Sigmoid colon (tissue), 7 donors: ENCODE measurements around the gene SCG5. TPM values are rescaled to one million over a fixed set of nuclear protein-coding genes. Genes with fewer than 3 reads are reported as not detected.

Source experiments
- DNase-seq: peaks from one replicate; pipeline ENCODE4 v3.0.0-alpha.2; 2019
- H3K27ac ChIP-seq, 4 donors: fragments of 200-600 bp; sonication (generic); one replicate each; pipeline ENCODE4 v1.5.1; 2016 to 2019; ENCODE audit warnings: mild to moderate bottlenecking in 1 of 4
- H3K27me3 ChIP-seq, 3 donors: fragments of 200-600 bp; sonication (generic); one replicate each; pipeline ENCODE4 v1.5.1; 2019; ENCODE audit warnings: mild to moderate bottlenecking in 1 of 3
- H3K36me3 ChIP-seq, 4 donors: fragments of 200-600 bp; sonication (generic); one replicate each; pipeline ENCODE4 v1.5.1; 2016 to 2019
- H3K4me1 ChIP-seq, 4 donors: fragments of 200-600 bp; sonication (generic); one replicate each; pipeline ENCODE4 v1.5.1; 2017 to 2019
- H3K4me3 ChIP-seq, 4 donors: fragments of 200-600 bp; sonication (generic); one replicate each; pipeline ENCODE4 v1.5.1; 2017 to 2019; ENCODE audit warnings: mild to moderate bottlenecking in 2 of 4, moderate library complexity in 1 of 4
- H3K9me3 ChIP-seq, 4 donors: fragments of 200-600 bp in 3 of 4; sonication (generic) in 3 of 4; one replicate each; pipeline versions ENCODE4 v1.5.1 to v1.6.1; 2013 to 2019
- CTCF ChIP-seq, 4 experiments: fragments of 450-650 bp in 3 of 4; fragments of 200-600 bp in 1 of 4; IDR thresholded peaks; one replicate each; pipeline ENCODE4 v1.5.1; 2016 to 2019; ENCODE audit warnings: antibody characterized with exemption in 4 of 4, mild to moderate bottlenecking in 3 of 4, moderate library complexity in 2 of 4
- EP300 ChIP-seq, 4 donors: sonication (generic); formaldehyde crosslinking; IDR thresholded peaks; one replicate each; pipeline ENCODE4 v1.6.1; 2017; ENCODE audit warnings: antibody characterized with exemption in 4 of 4
- POLR2A ChIP-seq, 2 donors: fragments of 450-650 bp; IDR thresholded peaks; one replicate each; pipeline ENCODE4 v1.6.1; 2016; ENCODE audit warnings: antibody characterized with exemption in 2 of 2, mild to moderate bottlenecking in 2 of 2, moderate library complexity in 2 of 2
- POLR2AphosphoS5 ChIP-seq, 4 donors: sonication (generic); formaldehyde crosslinking; IDR thresholded peaks; one replicate each; pipeline ENCODE4 v1.6.1; 2017; ENCODE audit warnings: antibody characterized with exemption in 4 of 4
- WGBS, 2 donors: extraction: QIAGEN DNeasy Blood & Tissue Kit; methylation state at CpG; one replicate each; pipeline ENCODE4 v1.1.7; 2013; 5-methylcytosine and 5-hydroxymethylcytosine counted together
- intact Hi-C: fragments of 100-400 bp; cut with DNase I; formaldehyde crosslinking; loops from one replicate; pipeline ENCODE4 v1.15.1; 2023
- polyA plus RNA-seq, 3 donors: library from polyadenylated mRNA; stranded (reverse); fragments of 200-250 nt; gene quantifications; one replicate each; pipeline ENCODE4 v1.2.3, GENCODE V29; 2013
- total RNA-seq, 4 donors: library from RNA; depleted of rRNA; stranded (reverse); fragments of >200 nt; gene quantifications; one replicate each; pipeline ENCODE4 v1.1.0, GENCODE V29; 2016
- donor health status: healthy with polysubstance abuse.
- donor health status: Bipolar disorder and iron deficiency.
- donor health status: healthy.

The SCG5 gene
- total and polyA plus RNA-seq, 7 donors: 2.2 to 10.0 (median 3.3) TPM

GRCh38 chr15:32709295-32710033 lies 68.0 kb downstream of the SCG5 start:
- Histone ChIP-seq H3K27ac (no peak overlapping the region), H3K4me1 (peaks cover 0 to 11% (median 2%) of the 10 kb centered on the region in 4 donors), H3K4me3 (no peak overlapping the region), H3K27me3 (no peaks in the 10 kb centered on the region), H3K9me3 (no peaks in the 10 kb centered on the region), H3K36me3 (no peaks in the 10 kb centered on the region)
- TF ChIP-seq POLR2A (IDR thresholded peaks at IDR 0.05) (no peak), POLR2AphosphoS5 (IDR thresholded peaks at IDR 0.05) (no peak), EP300 (IDR thresholded peaks at IDR 0.05) (no peak), CTCF (IDR thresholded peaks at IDR 0.05) (no peak)
- WGBS, 2 donors: 67 to 76% methylated on average over 9 of the region's 9 CpGs
- intact Hi-C loops: no loop called here
- DNase-seq: no peak

- intact Hi-C loops: no loop called here
- Histone ChIP-seq H3K4me3 (no peak overlapping the region), H3K27me3 (peaks cover 15 to 57% (median 45%) of the 10 kb centered on the region in 3 donors), H3K27ac (no peak overlapping the region), H3K4me1 (peaks cover 0 to 24% (median 16%) of the 10 kb centered on the region in 4 donors), H3K9me3 (no peaks in the 10 kb centered on the region), H3K36me3 (no peaks in the 10 kb centered on the region)
- WGBS, 2 donors: 60 to 82% methylated on average over 4 of the region's 4 CpGs
- TF ChIP-seq POLR2AphosphoS5 (IDR thresholded peaks at IDR 0.05): no peak
- no peak for TF ChIP-seq EP300 (IDR thresholded peaks at IDR 0.05)
- TF ChIP-seq POLR2A (IDR thresholded peaks at IDR 0.05): no peak
- no peak for TF ChIP-seq CTCF (IDR thresholded peaks at IDR 0.05)
- DNase-seq: no peak
Observed at GRCh38 chr15:32715276-32715675, 73.8 kb downstream of the SCG5 start.

GRCh38 chr15:32716216-32716914 lies 74.9 kb downstream of the SCG5 start:
- Histone ChIP-seq H3K36me3 (no peaks in the 10 kb centered on the region), H3K4me3 (peak overlapping the region in 1 of 4 donors; percentile 50), H3K27me3 (peaks cover 15 to 58% (median 45%) of the 10 kb centered on the region in 3 donors), H3K9me3 (no peaks in the 10 kb centered on the region), H3K27ac (peak overlapping the region in 2 of 4 donors; percentile 1 to 51), H3K4me1 (peaks cover 0 to 24% (median 16%) of the 10 kb centered on the region in 4 donors)
- WGBS, 2 donors: 32 to 38% methylated on average over 13 of the region's 13 CpGs
- TF ChIP-seq POLR2A (IDR thresholded peaks at IDR 0.05): no peak
- TF ChIP-seq POLR2AphosphoS5 (IDR thresholded peaks at IDR 0.05): no peak
- no peak for TF ChIP-seq EP300 (IDR thresholded peaks at IDR 0.05)
- no peak for TF ChIP-seq CTCF (IDR thresholded peaks at IDR 0.05)
- no peak for DNase-seq
- intact Hi-C loops: no loop called here

GRCh38 chr15:32716915-32717425 lies 75.5 kb downstream of the SCG5 start:
- Histone ChIP-seq H3K4me3 (peak overlapping the region; percentile 13 to 53 (median 42)), H3K9me3 (no peaks in the 10 kb centered on the region), H3K4me1 (peaks cover 0 to 24% (median 16%) of the 10 kb centered on the region in 4 donors), H3K36me3 (no peaks in the 10 kb centered on the region), H3K27ac (peak overlapping the region; percentile 51 to 84 (median 70)), H3K27me3 (peaks cover 15 to 58% (median 45%) of the 10 kb centered on the region in 3 donors)
- no peak for DNase-seq
- intact Hi-C loops: no loop called here
- whole genome bisulfite sequencing, 2 donors: 7 to 11% methylated on average over 21 of the region's 21 CpGs
- TF ChIP-seq EP300 (IDR thresholded peaks at IDR 0.05): no peak
- no peak for TF ChIP-seq POLR2AphosphoS5 (IDR thresholded peaks at IDR 0.05)
- TF ChIP-seq POLR2A (IDR thresholded peaks at IDR 0.05): no peak
- no peak for TF ChIP-seq CTCF (IDR thresholded peaks at IDR 0.05)
